ENCODE data around the gene ACAD9.

DNA sequence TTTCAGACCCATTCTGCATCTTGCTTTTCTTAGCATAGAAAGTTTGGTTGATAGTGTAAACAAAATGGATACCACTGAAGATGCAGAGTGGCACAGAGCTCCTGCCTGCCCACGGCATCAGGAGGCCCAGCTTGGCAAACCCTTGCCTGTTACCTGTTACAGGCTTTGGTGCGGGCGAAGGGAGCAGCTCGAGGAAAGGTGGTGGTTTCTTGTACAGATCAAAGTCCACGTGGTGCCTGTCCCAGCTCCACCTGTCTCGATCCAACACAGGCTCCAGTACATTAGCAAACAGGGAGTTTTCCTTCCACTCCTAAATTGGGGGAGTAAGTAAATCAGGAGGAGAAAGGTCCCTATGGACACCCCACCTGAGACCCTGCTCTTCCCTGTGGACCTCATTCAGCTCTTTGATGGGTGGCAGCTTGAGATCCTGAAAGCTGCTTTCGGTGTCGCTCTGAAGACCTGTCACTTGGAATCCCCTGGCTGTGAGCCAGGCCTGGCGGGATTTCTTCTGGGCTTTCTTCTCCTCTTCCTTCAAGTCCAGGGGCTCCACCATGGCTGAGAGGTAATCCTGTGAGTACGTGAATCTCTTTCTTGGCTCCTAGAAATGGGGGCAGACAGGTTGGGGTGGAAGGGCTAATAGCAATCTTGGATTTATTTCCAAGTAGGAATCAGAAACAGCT lies 35.7 kb downstream of the ACAD9 start:
- TF ChIP-seq, protein P1, sequence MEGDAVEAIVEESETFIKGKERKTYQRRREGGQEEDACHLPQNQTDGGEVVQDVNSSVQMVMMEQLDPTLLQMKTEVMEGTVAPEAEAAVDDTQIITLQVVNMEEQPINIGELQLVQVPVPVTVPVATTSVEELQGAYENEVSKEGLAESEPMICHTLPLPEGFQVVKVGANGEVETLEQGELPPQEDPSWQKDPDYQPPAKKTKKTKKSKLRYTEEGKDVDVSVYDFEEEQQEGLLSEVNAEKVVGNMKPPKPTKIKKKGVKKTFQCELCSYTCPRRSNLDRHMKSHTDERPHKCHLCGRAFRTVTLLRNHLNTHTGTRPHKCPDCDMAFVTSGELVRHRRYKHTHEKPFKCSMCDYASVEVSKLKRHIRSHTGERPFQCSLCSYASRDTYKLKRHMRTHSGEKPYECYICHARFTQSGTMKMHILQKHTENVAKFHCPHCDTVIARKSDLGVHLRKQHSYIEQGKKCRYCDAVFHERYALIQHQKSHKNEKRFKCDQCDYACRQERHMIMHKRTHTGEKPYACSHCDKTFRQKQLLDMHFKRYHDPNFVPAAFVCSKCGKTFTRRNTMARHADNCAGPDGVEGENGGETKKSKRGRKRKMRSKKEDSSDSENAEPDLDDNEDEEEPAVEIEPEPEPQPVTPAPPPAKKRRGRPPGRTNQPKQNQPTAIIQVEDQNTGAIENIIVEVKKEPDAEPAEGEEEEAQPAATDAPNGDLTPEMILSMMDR (IDR thresholded peaks at IDR 0.05): no peak
- TF ChIP-seq POLR2A (IDR thresholded peaks at IDR 0.05): no peak
